Activated effector memory CD4-positive, alpha-beta T cell treated with anti-CD3 and anti-CD28 coated beads, Interleukin-2, amount 50 U/mL, for 16 hours (primary cell): Measurements from ENCODE around the gene GPR84.
A peak's percentile ranks its signal among the peaks of the same experiment; 100 is the strongest.

Experiments used
- DNase-seq: peaks from one replicate; pipeline ENCODE4 v3.0.0-alpha.2; 2020

The GPR84 gene

GRCh38 chr12:54373649-54374561 lies 9.6 kb upstream of the GPR84 start:
- no peak for DNase-seq

- no peak for DNase-seq
Observed at GRCh38 chr12:54372113-54372806, 8.0 kb upstream of the GPR84 start.

GRCh38 chr12:54371328-54372112 lies 7.2 kb upstream of the GPR84 start:
- no peak for DNase-seq

GRCh38 chr12:54370171-54370730 lies 6.0 kb upstream of the GPR84 start:
- DNase-seq = no peak

- no peak for DNase-seq
Observed at GRCh38 chr12:54369597-54370131, 5.4 kb upstream of the GPR84 start.

GRCh38 chr12:54368709-54369596 lies 4.7 kb upstream of the GPR84 start:
- DNase-seq = peak; percentile 95

GRCh38 chr12:54368025-54368708 lies 3.9 kb upstream of the GPR84 start:
- DNase-seq = no peak

- no peak for DNase-seq
Observed at GRCh38 chr12:54363618-54364017, 668 bp downstream of the GPR84 start.

GRCh38 chr12:54363047-54363446 lies 1.2 kb downstream of the GPR84 start:
- DNase-seq = no peak

- DNase-seq = peak; percentile 83
Observed at GRCh38 chr12:54360717-54361456, 3.4 kb downstream of the GPR84 start.

- no peak for DNase-seq
Observed at GRCh38 chr12:54359762-54360351, 4.4 kb downstream of the GPR84 start.

- DNase-seq = peak; percentile 97
Observed at GRCh38 chr12:54358945-54359761, 5.1 kb downstream of the GPR84 start.

- peak; percentile 81 for DNase-seq
Observed at GRCh38 chr12:54358191-54358944, 5.9 kb downstream of the GPR84 start.

GRCh38 chr12:54357506-54358190 lies 6.6 kb downstream of the GPR84 start:
- DNase-seq = no peak

- no peak for DNase-seq
Observed at GRCh38 chr12:54356951-54357356, 7.3 kb downstream of the GPR84 start.

GRCh38 chr12:54356228-54356627 lies 8.1 kb downstream of the GPR84 start:
- no peak for DNase-seq

GRCh38 chr12:54355104-54355815 lies 9.0 kb downstream of the GPR84 start:
- no peak for DNase-seq
